GM18909 (cell line): Measurements from ENCODE around the gene THBD.

Experiments used
- ATAC-seq: cut with Tn5 transposase; IDR thresholded peaks from one replicate; pipeline ENCODE4 v1.9.1; 2021; ENCODE audit warnings: mild to moderate bottlenecking; ENCODE audit not compliant: unreplicated experiment, poor library complexity

THBD gene

GRCh38 chr20:23063581-23063980 lies 14.1 kb upstream of the THBD start:
- no peak for ATAC-seq

GRCh38 chr20:23063168-23063567 lies 13.7 kb upstream of the THBD start:
- ATAC-seq: no peak

GRCh38 chr20:23062632-23063031 lies 13.2 kb upstream of the THBD start:
- ATAC-seq: no peak

GRCh38 chr20:23061734-23062561 lies 12.5 kb upstream of the THBD start:
- no peak for ATAC-seq

- no peak for ATAC-seq
These were observed 11.8 kb upstream of the THBD start for GRCh38 chr20:23061262-23061661.

GRCh38 chr20:23060629-23061028 lies 11.2 kb upstream of the THBD start:
- ATAC-seq: no peak

GRCh38 chr20:23059846-23060245 lies 10.4 kb upstream of the THBD start:
- ATAC-seq: no peak

GRCh38 chr20:23059001-23059400 lies 9.5 kb upstream of the THBD start:
- ATAC-seq: no peak

GRCh38 chr20:23058240-23058639 lies 8.8 kb upstream of the THBD start:
- no peak for ATAC-seq

- no peak for ATAC-seq
These were observed 3.4 kb upstream of the THBD start for GRCh38 chr20:23052904-23053303.

- no peak for ATAC-seq
These were observed 1.6 kb upstream of the THBD start for GRCh38 chr20:23050847-23051627.

- no peak for ATAC-seq
These were observed 785 bp upstream of the THBD start for GRCh38 chr20:23050076-23050838.

- no peak for ATAC-seq
These were observed 930 bp downstream of the THBD start for GRCh38 chr20:23048283-23049200.

GRCh38 chr20:23047738-23048214 lies 1.7 kb downstream of the THBD start:
- no peak for ATAC-seq

GRCh38 chr20:23047001-23047737 lies 2.3 kb downstream of the THBD start:
- ATAC-seq: no peak

- no peak for ATAC-seq
These were observed 3.0 kb downstream of the THBD start for GRCh38 chr20:23046431-23046830.

GRCh38 chr20:23043376-23043775 lies 6.1 kb downstream of the THBD start:
- no peak for ATAC-seq

GRCh38 chr20:23042270-23042669 lies 7.2 kb downstream of the THBD start:
- no peak for ATAC-seq

- ATAC-seq: no peak
These were observed 9.5 kb downstream of the THBD start for GRCh38 chr20:23039885-23040508.
